ENCODE results near the gene ACBD6.

The ACBD6 gene

DNA sequence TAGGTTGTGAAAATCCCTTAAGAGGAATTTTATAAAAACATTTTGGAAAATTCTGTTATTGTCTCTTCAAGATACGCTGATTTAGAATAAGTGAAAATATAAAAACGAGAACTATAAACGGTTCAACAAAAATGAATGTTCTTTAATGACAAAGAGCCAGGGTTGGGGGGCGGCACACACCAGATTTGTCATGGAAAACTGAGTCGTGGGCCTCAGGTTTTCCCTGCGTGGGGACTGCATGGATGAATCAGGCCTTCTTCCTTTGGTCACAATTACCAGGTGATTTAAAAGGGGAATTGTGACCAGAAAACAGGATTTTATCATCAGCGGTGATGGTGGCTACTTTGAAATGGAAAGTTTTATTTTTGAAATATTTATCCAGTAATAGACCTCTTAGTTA is 263.7 kb downstream of the ACBD6 start:
- H3K36me3 ChIP-seq (ENCODE audit: control insufficient read depth, insufficient read depth, low read length), result no peaks in the 10 kb centered on the region
- no peaks in the 10 kb centered on the region for H3K9me3 ChIP-seq (ENCODE audit: control insufficient read depth, insufficient read depth, low read length)
- WGBS (ENCODE audit: insufficient coverage, insufficient read length), result no CpG with 5 or more reads among the region's 7 CpGs
- no peak overlapping the region for H3K27ac ChIP-seq (ENCODE audit: low read length)
- DNase-seq (ENCODE audit: low read depth, low spot score), result no peak
- H3K4me1 ChIP-seq (ENCODE audit: control insufficient read depth, insufficient read depth, low read length), result peaks cover 6% of the 10 kb centered on the region; the same call in 1 of the 2 replicates
- H3K4me3 ChIP-seq (ENCODE audit: low read length), result no peak overlapping the region
- H3K27me3 ChIP-seq (ENCODE audit: control insufficient read depth, insufficient read depth, low read length), result peaks cover 38% of the 10 kb centered on the region

All from iPS DF 6.9 (cell line).